ENCODE measurements around the gene ZNF3.
"Not testable (repeated sequence)": the region's sequence is repeated elsewhere in the genome, so short reads cannot be mapped to it uniquely, and the experiment has no call there.

ZNF3 gene

GRCh38 chr7:100081535-100082102 is at the start of gene ZNF3:
Gene ZNF3 (minus strand): TSS chr7:100081723. CDS start chr7:100077357, 4,366 bp downstream.
- DNase-seq (ENCODE audit: low spot score) = peak; percentile 96
- TF ChIP-seq CTCF (IDR thresholded peaks at IDR 0.05; ENCODE audit: extremely low read depth, missing control alignments) = peak; percentile 90

GRCh38 chr7:100130608-100131453 is 49.3 kb upstream of the ZNF3 start:
- peak; percentile 80 for DNase-seq (ENCODE audit: low spot score)
- TF ChIP-seq CTCF (IDR thresholded peaks at IDR 0.05; ENCODE audit: extremely low read depth, missing control alignments) = peak; percentile 93

DNA sequence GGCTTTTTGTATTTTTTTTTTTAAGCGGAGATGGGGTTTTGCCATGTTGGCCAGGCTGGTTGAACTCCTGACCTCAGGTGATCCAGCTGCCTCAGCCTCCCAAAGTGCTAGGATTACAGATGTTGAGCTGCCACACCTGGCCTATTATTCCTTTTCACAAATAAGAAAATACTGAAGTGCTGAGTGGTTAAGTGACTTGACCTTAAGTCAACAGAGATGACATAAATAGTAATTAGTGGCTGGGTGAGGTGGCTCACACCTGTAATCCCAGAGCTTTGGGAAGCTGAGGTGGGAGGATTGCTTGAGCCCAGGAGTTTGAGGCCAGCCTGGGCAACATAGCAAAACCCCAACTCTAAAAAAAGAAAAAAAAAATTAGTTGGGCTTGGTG is 48.7 kb upstream of the ZNF3 start:
- DNase-seq (ENCODE audit: low spot score) = not testable (repeated sequence)

- TF ChIP-seq CTCF (IDR thresholded peaks at IDR 0.05; ENCODE audit: extremely low read depth, missing control alignments) = no peak
- DNase-seq (ENCODE audit: low spot score) = no peak
These were observed 47.1 kb upstream of the ZNF3 start for GRCh38 chr7:100128637-100128963.

- peak; percentile 45 for DNase-seq (ENCODE audit: low spot score)
- TF ChIP-seq CTCF (IDR thresholded peaks at IDR 0.05; ENCODE audit: extremely low read depth, missing control alignments) = no peak
These were observed 46.5 kb upstream of the ZNF3 start for GRCh38 chr7:100127866-100128636.

- DNase-seq (ENCODE audit: low spot score) = peak; percentile 93
- TF ChIP-seq CTCF (IDR thresholded peaks at IDR 0.05; ENCODE audit: extremely low read depth, missing control alignments) = no peak
These were observed 45.7 kb upstream of the ZNF3 start, which contains the start of gene MBLAC1 for GRCh38 chr7:100126931-100127865. Gene MBLAC1 (plus strand): TSS chr7:100126967. CDS start chr7:100127396, 429 bp downstream.

DNA sequence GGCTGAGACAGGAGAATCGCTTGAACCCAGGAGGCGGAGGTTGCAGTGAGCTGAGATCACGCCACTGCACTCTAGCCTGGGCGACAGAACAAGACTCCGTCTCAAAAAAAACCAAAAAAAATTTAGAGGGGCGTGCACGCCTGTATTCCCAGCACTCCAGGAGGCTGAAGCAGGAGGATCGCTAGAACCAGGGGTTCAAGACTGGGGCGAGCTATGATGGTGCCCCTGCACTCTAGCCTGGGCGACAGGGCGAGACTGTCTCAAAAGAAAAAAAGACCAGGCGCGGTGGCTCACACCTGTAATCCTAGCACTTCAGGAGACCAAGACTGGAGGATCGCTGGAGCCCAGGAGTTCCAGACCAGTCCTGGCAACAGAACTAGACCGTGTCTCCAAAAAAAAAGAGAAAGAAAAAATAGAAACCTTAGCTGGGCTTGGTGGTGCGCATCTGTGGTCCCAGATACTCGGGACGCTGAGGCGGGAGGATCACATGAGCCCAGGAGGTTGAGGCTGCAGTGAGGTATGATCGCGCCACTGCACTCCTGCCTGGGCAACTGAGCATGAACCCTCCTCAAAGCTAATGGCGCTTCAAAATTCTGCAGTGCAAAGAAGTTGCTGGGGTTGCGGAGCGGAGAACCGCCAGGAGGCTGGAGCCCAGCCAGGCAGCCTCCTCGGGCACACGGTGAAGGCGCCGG is 44.9 kb upstream of the ZNF3 start:
- DNase-seq (ENCODE audit: low spot score) = no peak
- no peak for TF ChIP-seq CTCF (IDR thresholded peaks at IDR 0.05; ENCODE audit: extremely low read depth, missing control alignments)

Data from GM20000 (cell line).